ENCODE measurements around the gene CACNA2D2. TPM values are rescaled to one million over a fixed set of nuclear protein-coding genes. Genes with fewer than 3 reads are reported as not detected.

CACNA2D2 gene
- total and polyA plus RNA-seq, 12 donors = 0.09 to 2.0 (median 0.60) TPM

DNA sequence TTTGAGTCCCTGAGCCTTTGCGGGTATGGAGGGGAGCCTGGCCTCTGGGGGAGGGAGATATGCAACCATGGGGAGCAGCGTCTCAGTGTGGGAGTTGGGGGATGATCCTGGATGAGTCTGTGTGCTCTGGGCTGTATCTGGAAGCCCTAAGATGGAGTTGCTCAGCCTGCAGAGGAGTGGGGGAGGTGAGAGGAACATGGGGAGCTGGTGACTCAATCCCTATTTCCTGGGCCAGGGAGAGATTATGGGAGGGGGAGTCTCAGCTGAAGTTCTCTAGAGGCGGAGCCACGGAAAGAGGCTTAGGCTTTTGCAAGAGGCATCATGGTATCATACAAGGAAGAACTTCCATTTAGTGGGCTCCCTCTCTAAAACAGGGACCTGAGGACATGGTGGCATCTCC is 84.6 kb downstream of the CACNA2D2 start:
- TF ChIP-seq, protein P1, sequence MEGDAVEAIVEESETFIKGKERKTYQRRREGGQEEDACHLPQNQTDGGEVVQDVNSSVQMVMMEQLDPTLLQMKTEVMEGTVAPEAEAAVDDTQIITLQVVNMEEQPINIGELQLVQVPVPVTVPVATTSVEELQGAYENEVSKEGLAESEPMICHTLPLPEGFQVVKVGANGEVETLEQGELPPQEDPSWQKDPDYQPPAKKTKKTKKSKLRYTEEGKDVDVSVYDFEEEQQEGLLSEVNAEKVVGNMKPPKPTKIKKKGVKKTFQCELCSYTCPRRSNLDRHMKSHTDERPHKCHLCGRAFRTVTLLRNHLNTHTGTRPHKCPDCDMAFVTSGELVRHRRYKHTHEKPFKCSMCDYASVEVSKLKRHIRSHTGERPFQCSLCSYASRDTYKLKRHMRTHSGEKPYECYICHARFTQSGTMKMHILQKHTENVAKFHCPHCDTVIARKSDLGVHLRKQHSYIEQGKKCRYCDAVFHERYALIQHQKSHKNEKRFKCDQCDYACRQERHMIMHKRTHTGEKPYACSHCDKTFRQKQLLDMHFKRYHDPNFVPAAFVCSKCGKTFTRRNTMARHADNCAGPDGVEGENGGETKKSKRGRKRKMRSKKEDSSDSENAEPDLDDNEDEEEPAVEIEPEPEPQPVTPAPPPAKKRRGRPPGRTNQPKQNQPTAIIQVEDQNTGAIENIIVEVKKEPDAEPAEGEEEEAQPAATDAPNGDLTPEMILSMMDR (IDR thresholded peaks at IDR 0.05) = no peak
- TF ChIP-seq POLR2A (IDR thresholded peaks at IDR 0.05) = no peak
- Histone ChIP-seq H3K4me1 (replicated peaks in 1 of 2) (no peaks in the 10 kb centered on the region), H3K9me3 (replicated peaks in 1 of 3) (no peaks in the 10 kb centered on the region), H3K27me3 (no peaks in the 10 kb centered on the region), H3K4me3 (no peak overlapping the region), H3K36me3 (replicated peaks in 1 of 2) (no peaks in the 10 kb centered on the region), H3K27ac (no peak overlapping the region)
- intact Hi-C loops (cut with DNase I) = no loop called here
- WGBS, 4 donors = 82 to 95% (median 88%) methylated on average over 4 of the region's 4 CpGs
- DNase-seq = no peak

DNA sequence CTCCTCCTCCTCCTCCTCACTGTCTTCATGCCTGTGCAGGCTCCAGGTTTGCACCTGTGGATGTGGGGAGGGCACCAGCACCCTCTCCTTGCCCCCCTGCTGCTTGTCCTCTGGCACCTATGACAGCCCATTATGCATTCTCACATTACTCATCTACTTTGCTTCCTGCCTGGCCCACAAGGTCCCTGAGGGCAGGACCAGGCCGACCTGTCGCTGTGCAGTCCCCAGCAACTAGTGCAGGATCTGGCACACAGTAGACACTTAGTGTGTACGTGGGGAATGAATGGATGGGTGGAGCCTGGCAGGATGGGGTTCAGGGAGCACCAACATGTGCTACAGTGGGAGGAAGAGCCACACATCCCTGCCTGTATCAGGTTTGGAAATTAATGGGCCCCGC is 85.8 kb downstream of the CACNA2D2 start:
- Histone ChIP-seq H3K4me3 (no peak overlapping the region), H3K27ac (no peak overlapping the region), H3K9me3 (replicated peaks in 1 of 3) (no peaks in the 10 kb centered on the region), H3K27me3 (no peaks in the 10 kb centered on the region), H3K4me1 (replicated peaks in 1 of 2) (no peaks in the 10 kb centered on the region), H3K36me3 (replicated peaks in 1 of 2) (no peaks in the 10 kb centered on the region)
- WGBS, 4 donors = 65 to 78% (median 73%) methylated on average over 4 of the region's 4 CpGs
- intact Hi-C loops (cut with DNase I) = no loop called here
- TF ChIP-seq POLR2A (IDR thresholded peaks at IDR 0.05) = no peak
- TF ChIP-seq, protein P1 (IDR thresholded peaks at IDR 0.05) = no peak
- DNase-seq = no peak

DNA sequence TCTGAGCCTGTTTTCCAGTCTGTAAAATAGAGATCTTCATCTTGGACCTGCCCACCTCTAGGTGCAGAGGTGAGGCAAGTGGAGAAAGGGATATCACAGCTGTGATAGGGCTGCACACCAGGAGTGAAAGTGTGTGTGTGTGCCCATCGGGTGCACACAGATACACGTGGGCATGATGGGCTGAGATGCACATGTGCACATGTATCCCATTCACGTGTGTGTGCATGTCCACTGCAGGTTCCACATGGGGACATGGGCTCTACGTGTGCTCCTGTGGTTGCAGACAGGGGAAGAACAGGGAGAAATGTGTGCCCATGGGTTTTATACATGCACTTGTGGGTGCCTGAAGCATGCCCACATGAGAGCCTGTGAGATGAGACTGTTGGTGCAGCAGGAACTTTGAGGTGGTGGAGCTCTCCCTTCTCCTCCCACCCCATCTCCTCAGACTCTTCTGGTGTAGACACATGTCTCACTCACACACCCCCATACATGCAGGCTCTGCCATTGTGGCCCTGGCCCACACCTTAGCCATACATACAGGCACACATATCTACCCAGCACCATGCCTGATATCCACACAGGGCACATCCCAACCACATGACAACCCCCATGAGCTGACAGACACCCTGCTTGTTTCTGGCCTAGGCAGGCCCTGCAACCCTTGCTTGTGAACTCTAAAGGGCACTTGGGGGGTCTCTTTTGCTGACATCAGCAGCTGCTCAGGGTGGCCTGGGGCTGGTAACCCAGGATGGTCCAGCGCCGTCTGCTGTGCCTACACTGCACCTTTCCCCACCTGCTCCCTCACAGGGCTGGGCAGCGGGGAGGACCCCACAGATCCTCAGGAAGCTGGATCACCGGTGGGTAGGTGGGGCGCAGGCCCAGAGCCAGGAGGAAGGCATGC is 86.4 kb downstream of the CACNA2D2 start:
- 77 to 91% (median 86%) methylated on average over 7 to 9 of the region's 9 CpGs for WGBS, 4 donors
- DNase-seq = no peak
- intact Hi-C loops (cut with DNase I) = no loop called here

DNA sequence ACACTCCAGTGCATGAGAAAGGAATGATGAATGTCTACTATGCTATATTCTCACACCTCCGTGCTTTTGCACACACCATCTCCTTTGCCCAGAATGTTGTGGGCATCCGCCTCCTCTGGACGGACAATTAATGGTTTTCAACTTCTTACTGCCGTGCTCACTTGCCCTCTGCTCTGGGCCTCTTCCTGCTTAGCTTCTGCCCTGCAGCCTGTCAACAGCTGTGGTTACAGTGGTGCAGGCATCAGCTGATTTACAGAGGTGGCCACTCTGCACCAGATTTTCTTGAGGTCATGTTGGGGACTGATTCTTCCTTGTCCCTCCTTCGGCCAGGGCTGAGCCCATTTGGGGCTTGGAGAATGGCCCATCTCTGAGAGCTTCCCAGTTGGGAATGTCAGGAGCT is 87.6 kb downstream of the CACNA2D2 start:
- DNase-seq = no peak
- 51 to 72% (median 60%) methylated on average over 5 of the region's 5 CpGs for WGBS, 4 donors
- Histone ChIP-seq H3K36me3 (replicated peaks in 1 of 2) (no peaks in the 10 kb centered on the region), H3K4me1 (replicated peaks in 1 of 2) (no peaks in the 10 kb centered on the region), H3K27ac (no peak overlapping the region), H3K27me3 (no peaks in the 10 kb centered on the region), H3K9me3 (replicated peaks in 1 of 3) (no peaks in the 10 kb centered on the region), H3K4me3 (no peak overlapping the region)
- intact Hi-C loops (cut with DNase I) = no loop called here
- no peak for TF ChIP-seq POLR2A (IDR thresholded peaks at IDR 0.05)
- TF ChIP-seq, protein P1 (IDR thresholded peaks at IDR 0.05) = no peak

More for the DNA sequence above, 86.4 kb downstream of the CACNA2D2 start:
- TF ChIP-seq, protein P1 (IDR thresholded peaks at IDR 0.05) = no peak
- no peak for TF ChIP-seq POLR2A (IDR thresholded peaks at IDR 0.05)
- H3K4me1 ChIP-seq (replicated peaks in 1 of 2) = no peaks in the 10 kb centered on the region
- H3K27me3 ChIP-seq = no peaks in the 10 kb centered on the region
- H3K36me3 ChIP-seq (replicated peaks in 1 of 2) = no peaks in the 10 kb centered on the region
- no peak overlapping the region for H3K27ac ChIP-seq
- H3K4me3 ChIP-seq = no peak overlapping the region
- no peaks in the 10 kb centered on the region for H3K9me3 ChIP-seq (replicated peaks in 1 of 3)

All from adrenal gland (tissue), 12 donors.